ENCODE results near the gene EPB41L2. TPM values are rescaled to one million over a fixed set of nuclear protein-coding genes. Genes with fewer than 3 reads are reported as not detected.

The EPB41L2 gene
- total RNA-seq, 1 donor from 2014 or later = 38.3 TPM

DNA sequence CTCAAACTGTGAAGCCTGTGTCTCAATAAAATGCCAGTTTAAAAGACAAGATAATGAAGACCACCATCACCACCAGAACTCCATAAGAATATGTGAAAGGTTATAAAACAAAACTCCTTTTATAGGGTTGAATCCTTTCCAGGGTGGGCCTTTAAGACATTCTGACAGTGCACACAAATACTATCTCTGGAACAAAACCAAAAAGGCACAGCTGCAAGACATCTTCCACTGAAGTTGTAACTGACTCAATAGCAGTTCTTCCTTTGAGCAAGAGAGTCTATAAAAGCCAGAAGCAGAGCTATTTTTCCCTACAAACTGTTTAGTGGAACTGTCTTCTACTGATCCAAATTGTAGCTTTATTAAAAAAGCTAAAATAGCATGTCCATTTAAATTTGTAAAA, 81.6 kb downstream of the EPB41L2 start:
- TF ChIP-seq, protein P1, sequence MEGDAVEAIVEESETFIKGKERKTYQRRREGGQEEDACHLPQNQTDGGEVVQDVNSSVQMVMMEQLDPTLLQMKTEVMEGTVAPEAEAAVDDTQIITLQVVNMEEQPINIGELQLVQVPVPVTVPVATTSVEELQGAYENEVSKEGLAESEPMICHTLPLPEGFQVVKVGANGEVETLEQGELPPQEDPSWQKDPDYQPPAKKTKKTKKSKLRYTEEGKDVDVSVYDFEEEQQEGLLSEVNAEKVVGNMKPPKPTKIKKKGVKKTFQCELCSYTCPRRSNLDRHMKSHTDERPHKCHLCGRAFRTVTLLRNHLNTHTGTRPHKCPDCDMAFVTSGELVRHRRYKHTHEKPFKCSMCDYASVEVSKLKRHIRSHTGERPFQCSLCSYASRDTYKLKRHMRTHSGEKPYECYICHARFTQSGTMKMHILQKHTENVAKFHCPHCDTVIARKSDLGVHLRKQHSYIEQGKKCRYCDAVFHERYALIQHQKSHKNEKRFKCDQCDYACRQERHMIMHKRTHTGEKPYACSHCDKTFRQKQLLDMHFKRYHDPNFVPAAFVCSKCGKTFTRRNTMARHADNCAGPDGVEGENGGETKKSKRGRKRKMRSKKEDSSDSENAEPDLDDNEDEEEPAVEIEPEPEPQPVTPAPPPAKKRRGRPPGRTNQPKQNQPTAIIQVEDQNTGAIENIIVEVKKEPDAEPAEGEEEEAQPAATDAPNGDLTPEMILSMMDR (conservative IDR thresholded peaks at IDR 0.05; ENCODE audit: low read depth, low read length) = no peak
- no peak overlapping the region for H3K4me3 ChIP-seq (ENCODE audit: low read depth, low read length)
- no peak for DNase-seq (ENCODE audit: low read depth)

DNA sequence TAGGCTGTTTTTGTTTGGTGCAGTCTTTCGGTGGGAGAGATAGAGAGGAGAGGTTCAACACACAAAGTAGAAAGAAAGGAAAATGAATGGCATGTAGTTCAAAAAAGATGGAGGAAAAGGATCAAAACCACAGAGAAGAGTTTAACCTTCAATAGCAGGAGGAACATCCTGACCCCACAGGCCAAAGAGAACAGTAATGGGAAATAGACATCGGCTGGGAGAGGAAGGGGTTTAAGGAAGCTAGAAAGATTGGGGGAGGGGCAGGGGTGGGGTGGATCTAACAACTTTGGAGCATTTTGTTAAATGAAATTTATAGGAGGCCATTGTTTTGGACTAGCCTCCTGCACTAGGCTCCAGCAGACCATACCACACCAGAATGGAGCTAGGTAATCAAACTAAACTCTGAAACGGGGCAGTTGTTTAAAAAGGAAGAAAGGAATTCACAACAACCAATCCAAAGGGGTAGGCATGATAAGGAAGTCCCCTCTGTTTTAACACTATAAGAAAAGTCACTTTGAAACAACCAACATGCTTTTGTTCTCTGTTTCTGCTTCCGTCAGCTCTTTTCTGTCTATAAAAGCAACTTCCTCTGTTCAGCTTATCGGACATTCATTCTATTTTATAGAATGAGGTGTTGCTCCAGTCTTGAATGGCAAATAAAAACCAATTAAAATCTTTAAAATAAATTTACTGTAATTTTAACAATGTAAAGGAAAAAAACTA, 82.6 kb downstream of the EPB41L2 start:
- TF ChIP-seq, protein P1 (conservative IDR thresholded peaks at IDR 0.05; ENCODE audit: low read depth, low read length) = no peak
- H3K4me3 ChIP-seq (ENCODE audit: low read depth, low read length) = no peak overlapping the region
- DNase-seq (ENCODE audit: low read depth) = no peak

DNA sequence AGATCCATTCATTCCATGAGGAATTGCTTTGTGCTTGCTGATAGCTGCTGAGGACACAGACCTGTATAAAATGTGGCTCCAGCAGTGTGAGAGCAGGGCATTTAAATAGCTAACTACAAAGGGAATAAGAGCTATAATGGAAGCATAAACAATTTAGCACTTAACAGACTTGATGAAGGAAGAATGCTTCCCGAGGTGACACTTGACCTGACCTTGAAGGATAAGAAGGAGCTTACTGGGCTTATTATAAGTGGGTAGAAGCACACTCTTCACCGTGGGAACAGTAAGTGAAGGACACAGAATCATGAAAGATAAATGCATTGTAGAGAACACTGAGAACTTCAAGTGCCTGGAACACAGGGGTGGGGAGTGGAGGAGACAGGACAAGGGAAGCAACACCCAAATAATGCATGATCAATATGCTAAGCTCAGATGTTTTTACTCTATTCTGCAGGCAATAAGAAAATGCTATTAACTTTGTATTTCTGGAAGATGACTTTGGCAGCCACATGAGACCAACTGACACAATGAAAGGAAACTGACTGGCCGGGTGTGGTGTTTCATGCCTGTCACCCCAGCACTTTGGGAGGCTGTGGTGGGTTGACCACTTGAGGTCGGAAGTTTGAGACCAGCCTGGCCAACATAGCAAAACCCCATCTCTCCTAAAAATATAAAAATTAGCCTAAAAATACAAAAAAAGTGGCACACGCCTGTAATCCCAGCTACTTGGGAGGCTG, 84.2 kb downstream of the EPB41L2 start:
- no peak overlapping the region for H3K4me3 ChIP-seq (ENCODE audit: low read depth, low read length)
- TF ChIP-seq, protein P1 (conservative IDR thresholded peaks at IDR 0.05; ENCODE audit: low read depth, low read length) = no peak
- no peak for DNase-seq (ENCODE audit: low read depth)

DNA sequence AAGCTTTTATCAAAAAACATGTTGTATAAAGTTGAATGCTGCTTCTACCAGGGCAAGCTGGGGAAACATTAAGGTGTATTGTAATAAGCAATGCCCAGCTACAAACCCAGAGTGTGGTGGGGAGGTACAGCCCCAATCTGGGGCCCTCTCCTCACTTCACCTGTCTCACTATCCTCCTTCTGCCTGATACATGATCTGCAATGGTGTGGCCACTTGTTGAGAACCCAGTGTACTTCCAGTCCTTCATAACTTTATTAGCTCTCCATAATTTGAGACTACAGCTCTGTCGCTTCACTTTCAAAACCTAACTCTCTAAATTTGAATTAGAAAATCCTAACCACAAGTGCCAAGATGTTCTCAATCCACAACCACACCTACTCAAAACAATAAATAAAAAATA, 84.9 kb downstream of the EPB41L2 start:
- TF ChIP-seq, protein P1 (conservative IDR thresholded peaks at IDR 0.05; ENCODE audit: low read depth, low read length) = no peak

DNA sequence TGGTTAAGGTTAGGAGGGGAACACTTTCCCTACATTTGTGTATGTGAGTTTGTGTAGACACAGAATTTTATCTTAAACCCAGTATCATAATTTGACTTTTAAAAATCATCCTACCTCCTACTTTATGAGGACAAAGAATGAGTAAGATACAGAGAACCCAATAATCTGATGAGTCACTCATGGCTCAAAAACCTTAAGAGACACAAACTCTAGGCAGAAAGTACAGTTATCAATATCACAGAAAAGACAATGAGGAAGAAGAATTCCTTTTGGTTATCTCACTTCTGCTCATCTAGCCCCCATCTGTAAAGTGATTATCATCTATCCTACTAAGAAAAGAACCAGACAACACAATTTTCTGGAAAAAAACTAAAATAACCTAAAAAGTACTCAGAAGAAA, 87.7 kb downstream of the EPB41L2 start:
- DNase-seq (ENCODE audit: low read depth) = no peak
- TF ChIP-seq, protein P1 (conservative IDR thresholded peaks at IDR 0.05; ENCODE audit: low read depth, low read length) = no peak
- H3K4me3 ChIP-seq (ENCODE audit: low read depth, low read length) = no peak overlapping the region

More for the DNA sequence above, 84.9 kb downstream of the EPB41L2 start:
- no peak for DNase-seq (ENCODE audit: low read depth)
- H3K4me3 ChIP-seq (ENCODE audit: low read depth, low read length) = no peak overlapping the region

DNA sequence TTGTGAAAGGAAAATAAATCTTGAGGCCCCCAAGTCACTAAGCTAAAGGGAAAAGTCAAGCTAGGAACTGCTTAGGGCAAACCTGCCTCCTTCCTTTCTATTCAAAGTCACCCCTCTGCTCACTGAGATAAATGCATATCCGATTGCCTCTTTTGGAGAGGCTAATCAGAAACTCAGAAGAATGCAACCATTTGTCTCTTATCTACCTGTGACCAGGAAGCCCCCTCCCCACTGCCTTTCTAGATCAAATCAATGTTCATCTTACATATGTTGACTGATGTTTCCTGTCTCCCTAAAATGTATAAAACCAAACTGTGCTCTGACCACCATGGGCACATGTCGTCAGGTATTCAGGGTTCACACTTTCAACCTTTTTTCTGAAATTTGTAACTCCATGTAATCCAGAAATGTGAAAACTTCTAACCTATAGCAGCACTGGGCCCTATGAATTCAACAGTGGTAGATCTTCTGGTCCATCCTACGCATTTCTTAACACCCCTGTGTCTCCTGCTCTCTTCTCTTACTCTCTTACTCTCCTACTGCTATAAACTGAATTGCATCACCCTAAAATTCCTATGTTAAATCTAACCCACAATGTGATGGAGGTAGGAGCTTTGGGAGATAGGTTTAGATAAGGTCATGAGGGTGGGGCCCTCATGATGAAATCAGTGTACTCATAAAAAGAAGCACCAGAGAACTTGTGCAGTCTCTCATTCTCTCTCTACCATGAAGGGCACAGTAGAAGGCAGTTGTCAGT, 89.3 kb downstream of the EPB41L2 start:
- TF ChIP-seq, protein P1 (conservative IDR thresholded peaks at IDR 0.05; ENCODE audit: low read depth, low read length) = no peak
- DNase-seq (ENCODE audit: low read depth) = no peak
- H3K4me3 ChIP-seq (ENCODE audit: low read depth, low read length) = no peak overlapping the region

Data from epithelial cell of proximal tubule (primary cell).